Measurements from ENCODE around the gene TMC7. TPM values are rescaled to one million over a fixed set of nuclear protein-coding genes. Genes with fewer than 3 reads are reported as not detected.

The TMC7 gene
- total RNA-seq, 1 experiment from 2014 or later, result 4.3 TPM

DNA sequence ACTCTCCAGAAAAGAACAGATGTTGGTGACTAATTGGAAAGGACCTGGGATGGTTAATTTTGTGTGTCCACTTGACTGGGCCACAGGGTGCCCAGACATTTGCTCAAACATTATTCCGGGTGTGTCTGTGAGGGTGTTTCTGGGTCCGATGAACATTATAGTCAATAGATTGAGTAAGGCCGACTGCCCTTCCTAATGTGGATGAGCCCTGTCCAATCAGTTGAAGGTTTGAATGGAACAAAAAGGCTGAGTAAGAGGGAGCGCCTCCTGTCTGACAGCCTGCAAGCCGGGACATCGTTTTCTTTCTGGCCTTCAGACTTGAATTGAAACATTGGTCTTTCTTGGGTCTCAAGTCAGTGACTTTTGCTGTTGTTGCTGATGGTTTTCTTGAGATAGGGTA lies 107.2 kb downstream of the TMC7 start:
- H3K4me1 ChIP-seq (replicated peaks; ENCODE audit: insufficient read depth), result peaks cover 58% of the 10 kb centered on the region
- no TSS peak for BruUV-seq (replicated peaks)
- no peaks in the 10 kb centered on the region for H3K9me3 ChIP-seq (ENCODE audit: insufficient read depth, low read depth)
- TF ChIP-seq, protein P1, sequence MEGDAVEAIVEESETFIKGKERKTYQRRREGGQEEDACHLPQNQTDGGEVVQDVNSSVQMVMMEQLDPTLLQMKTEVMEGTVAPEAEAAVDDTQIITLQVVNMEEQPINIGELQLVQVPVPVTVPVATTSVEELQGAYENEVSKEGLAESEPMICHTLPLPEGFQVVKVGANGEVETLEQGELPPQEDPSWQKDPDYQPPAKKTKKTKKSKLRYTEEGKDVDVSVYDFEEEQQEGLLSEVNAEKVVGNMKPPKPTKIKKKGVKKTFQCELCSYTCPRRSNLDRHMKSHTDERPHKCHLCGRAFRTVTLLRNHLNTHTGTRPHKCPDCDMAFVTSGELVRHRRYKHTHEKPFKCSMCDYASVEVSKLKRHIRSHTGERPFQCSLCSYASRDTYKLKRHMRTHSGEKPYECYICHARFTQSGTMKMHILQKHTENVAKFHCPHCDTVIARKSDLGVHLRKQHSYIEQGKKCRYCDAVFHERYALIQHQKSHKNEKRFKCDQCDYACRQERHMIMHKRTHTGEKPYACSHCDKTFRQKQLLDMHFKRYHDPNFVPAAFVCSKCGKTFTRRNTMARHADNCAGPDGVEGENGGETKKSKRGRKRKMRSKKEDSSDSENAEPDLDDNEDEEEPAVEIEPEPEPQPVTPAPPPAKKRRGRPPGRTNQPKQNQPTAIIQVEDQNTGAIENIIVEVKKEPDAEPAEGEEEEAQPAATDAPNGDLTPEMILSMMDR (conservative IDR thresholded peaks at IDR 0.05), result no peak
- no peak for TF ChIP-seq EZH2 (IDR thresholded peaks at IDR 0.05; ENCODE audit: low read depth)
- H3K79me2 ChIP-seq (ENCODE audit: low read depth), result peaks cover 51% of the 10 kb centered on the region
- no peak for DNase-seq
- no peak overlapping the region for H2AFZ ChIP-seq
- ChIA-PET POLR2A (ENCODE audit: unreplicated experiment) (no interaction called here), CTCF (no interaction called here)
- H3K36me3 ChIP-seq (ENCODE audit: low read depth), result no peaks in the 10 kb centered on the region
- H3K4me3 ChIP-seq, result no peak overlapping the region
- H3F3A ChIP-seq (ENCODE audit: insufficient read depth, low read depth), result peaks cover 47% of the 10 kb centered on the region
- H4K20me1 ChIP-seq (ENCODE audit: insufficient read depth), result no peaks in the 10 kb centered on the region
- peak overlapping the region; percentile 98 for H3K27ac ChIP-seq
- no peak overlapping the region for H3K4me2 ChIP-seq
- H3K27me3 ChIP-seq (ENCODE audit: insufficient read depth, low read depth), result no peaks in the 10 kb centered on the region
- intact Hi-C loops (cut with micrococcal nuclease; ENCODE audit: unreplicated experiment), result no loop called here
- no peaks in the 10 kb centered on the region for H3K9me2 ChIP-seq (ENCODE audit: insufficient read depth)

DNA sequence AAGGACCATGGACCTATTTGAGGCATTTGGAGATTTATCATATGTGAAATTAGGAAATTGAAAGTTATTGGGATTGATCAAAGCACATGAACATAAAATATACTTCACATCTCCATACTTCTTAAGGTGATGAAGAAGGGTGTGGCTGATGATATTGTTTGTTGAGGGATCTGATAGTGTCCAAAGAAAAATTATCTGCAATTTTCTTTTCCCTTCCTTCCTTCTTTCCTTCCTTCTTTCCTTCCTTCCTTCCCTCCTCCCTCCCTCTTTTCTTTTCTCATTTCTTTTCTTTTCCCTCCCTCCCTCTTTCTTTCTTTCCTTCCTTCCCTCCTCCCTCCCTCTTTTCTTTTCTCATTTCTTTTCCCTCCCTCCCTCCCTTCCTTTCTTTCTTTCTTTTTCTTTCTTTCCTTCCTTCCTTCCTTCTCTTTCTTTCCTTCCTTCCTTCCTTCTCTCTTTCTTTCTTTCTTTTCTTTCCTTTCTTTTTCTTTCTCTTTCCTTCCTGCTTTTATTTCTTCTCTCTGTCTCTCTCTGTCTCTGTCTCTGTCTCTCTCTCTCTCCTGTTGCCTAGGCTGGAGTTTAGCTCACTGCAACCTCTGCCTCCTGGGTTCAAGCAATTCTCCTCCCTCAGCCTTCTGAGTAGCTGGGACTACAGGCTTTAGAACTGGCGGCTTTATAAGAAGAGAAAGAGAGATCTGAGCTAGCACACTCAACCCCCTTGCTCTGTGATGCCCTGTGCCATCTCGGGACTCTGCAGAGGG lies 109.1 kb downstream of the TMC7 start:
- BruUV-seq (replicated peaks), result no TSS peak
- 0 out of 2 replicates have a peak overlapping the region, but pooled peaks have one; percentile 23 for H3K4me3 ChIP-seq
- H3K4me1 ChIP-seq (replicated peaks; ENCODE audit: insufficient read depth), result peaks cover 57% of the 10 kb centered on the region
- no peak for DNase-seq
- POLR2A ChIA-PET (ENCODE audit: unreplicated experiment), result interaction anchor here (0.7 kb wide), 1 partner anchor 230 kb away, joined by 4 read pairs; no protein-coding TSS in a partner anchor
- peaks cover 4% of the 10 kb centered on the region for H3K36me3 ChIP-seq (ENCODE audit: low read depth)
- H3K9me2 ChIP-seq (ENCODE audit: insufficient read depth), result no peaks in the 10 kb centered on the region
- CTCF ChIA-PET, result interaction anchor here (0.6 kb wide), 1 partner anchor 301 kb away, joined by 4 read pairs; no protein-coding TSS in a partner anchor
- H3K27ac ChIP-seq, result peak overlapping the region; percentile 98
- intact Hi-C loops (cut with micrococcal nuclease; ENCODE audit: unreplicated experiment), result loop anchor here (1.0 kb wide), 1 partner anchor 20 kb away; the partner anchor contains the start of gene ITPRIPL2
- TF ChIP-seq, protein P1 (conservative IDR thresholded peaks at IDR 0.05), result no peak
- TF ChIP-seq EZH2 (IDR thresholded peaks at IDR 0.05; ENCODE audit: low read depth), result no peak
- no peaks in the 10 kb centered on the region for H3K9me3 ChIP-seq (ENCODE audit: insufficient read depth, low read depth)
- peak overlapping the region; percentile 69 for H3K4me2 ChIP-seq
- no peak overlapping the region for H2AFZ ChIP-seq
- H3K27me3 ChIP-seq (ENCODE audit: insufficient read depth, low read depth), result no peaks in the 10 kb centered on the region
- H4K20me1 ChIP-seq (ENCODE audit: insufficient read depth), result no peaks in the 10 kb centered on the region
- peaks cover 54% of the 10 kb centered on the region for H3F3A ChIP-seq (ENCODE audit: insufficient read depth, low read depth)
- H3K79me2 ChIP-seq (ENCODE audit: low read depth), result peaks cover 51% of the 10 kb centered on the region

DNA sequence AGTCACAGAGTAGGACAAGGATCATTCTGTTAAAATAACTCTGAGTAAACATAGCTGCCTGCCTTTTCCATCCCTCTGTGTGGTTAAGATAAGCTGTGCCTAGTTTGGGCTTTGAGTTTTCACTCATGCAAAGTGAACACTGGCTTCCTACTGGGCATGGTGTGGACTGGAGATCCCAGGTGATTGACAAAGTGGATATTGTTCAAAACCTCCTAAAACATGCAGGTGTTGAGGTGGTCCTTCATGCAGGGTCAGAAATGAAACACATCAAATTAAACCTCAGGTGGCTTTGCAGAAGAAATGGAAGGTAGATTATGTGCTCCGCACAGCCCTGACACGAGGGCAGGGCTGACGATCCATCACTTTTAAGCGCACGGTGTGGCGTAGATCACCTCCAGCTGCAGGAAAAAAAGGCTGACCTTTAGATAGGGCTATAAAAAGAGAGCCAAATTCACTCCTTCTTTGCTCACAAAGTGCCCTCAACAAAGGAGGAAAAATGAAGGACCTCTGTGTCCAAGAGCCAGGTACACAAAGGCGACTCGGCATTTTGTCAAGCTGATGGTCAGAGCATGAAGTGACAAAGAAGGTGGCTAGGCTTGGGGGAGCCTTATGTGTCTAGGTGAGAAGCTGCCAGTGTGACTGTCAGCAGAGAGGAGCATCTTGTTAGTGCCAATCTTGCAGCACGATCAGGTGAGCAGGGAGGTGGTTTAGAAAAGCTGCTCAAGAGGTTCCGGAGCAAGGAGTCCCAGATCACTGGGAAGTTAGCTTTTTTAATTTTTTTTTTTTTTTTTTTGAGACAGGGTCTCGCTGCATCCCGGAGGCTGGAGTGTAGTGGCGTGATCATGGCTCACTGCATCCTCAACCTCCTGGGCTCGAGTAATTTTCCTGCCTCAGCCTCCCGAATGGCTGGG lies 110.2 kb downstream of the TMC7 start:
- TF ChIP-seq EZH2 (IDR thresholded peaks at IDR 0.05; ENCODE audit: low read depth), result no peak
- TF ChIP-seq, protein P1 (conservative IDR thresholded peaks at IDR 0.05), result no peak
- H3K9me2 ChIP-seq (ENCODE audit: insufficient read depth), result no peaks in the 10 kb centered on the region
- no peaks in the 10 kb centered on the region for H4K20me1 ChIP-seq (ENCODE audit: insufficient read depth)
- H3K4me1 ChIP-seq (replicated peaks; ENCODE audit: insufficient read depth), result peaks cover 47% of the 10 kb centered on the region
- peak overlapping the region; percentile 69 for H3K4me2 ChIP-seq
- intact Hi-C loops (cut with micrococcal nuclease; ENCODE audit: unreplicated experiment), result no loop called here
- H3K27ac ChIP-seq, result peak overlapping the region; percentile 98
- H3K79me2 ChIP-seq (ENCODE audit: low read depth), result peaks cover 42% of the 10 kb centered on the region
- no peak overlapping the region for H2AFZ ChIP-seq
- POLR2A ChIA-PET (ENCODE audit: unreplicated experiment), result interaction anchor here (0.6 to 1.1 kb wide), 6 partner anchors 14 to 229 kb away, joined by 3 to 13 read pairs (median 4); partner anchors contain the start of gene ITPRIPL2
- H3K9me3 ChIP-seq (ENCODE audit: insufficient read depth, low read depth), result no peaks in the 10 kb centered on the region
- no peak overlapping the region for H3K4me3 ChIP-seq
- no peak for DNase-seq
- CTCF ChIA-PET, result interaction anchor here (0.6 to 0.8 kb wide), 3 partner anchors 113 to 300 kb away, joined by 3 to 6 read pairs (median 4); no protein-coding TSS in a partner anchor
- H3K27me3 ChIP-seq (ENCODE audit: insufficient read depth, low read depth), result no peaks in the 10 kb centered on the region
- H3F3A ChIP-seq (ENCODE audit: insufficient read depth, low read depth), result peaks cover 54% of the 10 kb centered on the region
- BruUV-seq (replicated peaks), result no TSS peak
- peaks cover 14% of the 10 kb centered on the region for H3K36me3 ChIP-seq (ENCODE audit: low read depth)

Data from PC-9 (cell line).